Spleen (tissue), 13 donors: ENCODE measurements around the gene USP51. TPM values are rescaled to one million over a fixed set of nuclear protein-coding genes. Genes with fewer than 3 reads are reported as not detected.

Source experiments
- DNase-seq: peaks from one replicate; pipeline ENCODE4 v3.0.0-alpha.2; 2020
- H3K27ac ChIP-seq, 8 donors: fragments of 200-600 bp; sonication (generic) in 7 of 8; 1 replicate in 4 of 8; 2 replicates in 4 of 8; pipeline versions ENCODE4 v1.5.0 to v1.8.0; 2016 to 2021; ENCODE audit warnings: inconsistent platforms in 4 of 8, mild to moderate bottlenecking in 4 of 8, moderate library complexity in 1 of 8
- H3K27me3 ChIP-seq, 7 donors: fragments of 200-600 bp; sonication (generic) in 6 of 7; replicated peaks in 1 of 7; 1 replicate in 4 of 7; 2 replicates in 3 of 7; pipeline versions ENCODE4 v1.5.0 to v1.8.0; 2016 to 2021; ENCODE audit warnings: inconsistent platforms in 3 of 7, mild to moderate bottlenecking in 1 of 7
- H3K36me3 ChIP-seq, 6 donors: fragments of 200-600 bp; sonication (generic) in 5 of 6; 1 replicate in 4 of 6; 2 replicates in 2 of 6; pipeline versions ENCODE4 v1.5.0 to v1.8.0; 2016 to 2021; ENCODE audit warnings: inconsistent platforms in 2 of 6
- H3K4me1 ChIP-seq, 6 donors: fragments of 200-600 bp; sonication (generic) in 5 of 6; 1 replicate in 3 of 6; 2 replicates in 3 of 6; pipeline versions ENCODE4 v1.5.0 to v1.8.0; 2016 to 2021; ENCODE audit warnings: inconsistent platforms in 3 of 6
- H3K4me3 ChIP-seq, 8 donors: fragments of 200-600 bp; sonication (generic) in 7 of 8; 1 replicate in 4 of 8; 2 replicates in 4 of 8; pipeline versions ENCODE4 v1.5.0 to v1.8.0; 2016 to 2021; ENCODE audit warnings: inconsistent platforms in 4 of 8, mild to moderate bottlenecking in 4 of 8, moderate library complexity in 2 of 8
- H3K9me3 ChIP-seq, 8 donors: fragments of 200-600 bp; sonication (generic) in 7 of 8; 1 replicate in 4 of 8; 2 replicates in 4 of 8; pipeline versions ENCODE4 v1.5.0 to v1.8.0; 2016 to 2021; ENCODE audit warnings: inconsistent platforms in 4 of 8
- POLR2A ChIP-seq, 3 donors: fragments of 450-650 bp; IDR thresholded peaks; one replicate each; pipeline ENCODE4 v1.5.1; 2017; ENCODE audit warnings: antibody characterized with exemption in 3 of 3, mild to moderate bottlenecking in 1 of 3
- POLR2AphosphoS5 ChIP-seq, 3 donors: sonication (generic); formaldehyde crosslinking; IDR thresholded peaks; one replicate each; pipeline ENCODE4 v1.5.1; 2017; ENCODE audit warnings: antibody characterized with exemption in 3 of 3
- WGBS, 5 donors: extraction: QIAGEN DNeasy Blood & Tissue Kit in 3 of 5; methylation state at CpG; one replicate each; pipeline versions ENCODE4 v1.1.5 to v1.1.7; 2013 to 2018; 5-methylcytosine and 5-hydroxymethylcytosine counted together
- intact Hi-C: fragments of 100-400 bp; cut with DNase I; formaldehyde crosslinking; loops from one replicate; pipeline ENCODE4 v1.15.0; 2023; ENCODE audit warnings: low total_unique reads
- long read RNA-seq, 2 donors: transcript quantifications; one replicate each; lab custom pipeline, GENCODE V29; 2026
- polyA plus RNA-seq, 3 donors: library from polyadenylated mRNA; stranded (reverse); fragments of 200-250 nt; gene quantifications; one replicate each; pipeline ENCODE4 v1.2.1, GENCODE V29; 2013
- total RNA-seq, 7 donors: library from RNA; depleted of rRNA in 3 of 7; stranded (reverse); fragments of >200 nt in 3 of 7; fragmentation: NEBNext Ultra II Directional in 4 of 7; extraction: Animal tissue kit (Norgen Biotek cat#: 25700) in 4 of 7; gene quantifications; one replicate each; pipeline versions ENCODE4 v1.1.0 to v1.2.1, GENCODE V29; 2016 to 2021
- TF ChIP-seq, protein P1 (sequence below), 11 experiments: fragments of 200-600 bp in 7 of 11; fragments of 450-650 bp in 4 of 11; sonication (generic) in 4 of 11; IDR thresholded peaks in 8 of 11; conservative IDR thresholded peaks in 3 of 11; 1 replicate in 7 of 11; 2 replicates in 4 of 11; pipeline versions ENCODE4 v1.4.0 to v1.8.0; 2016 to 2021; ENCODE audit warnings: antibody characterized with exemption in 11 of 11, inconsistent platforms in 4 of 11, mild to moderate bottlenecking in 1 of 11
- donor health status: healthy with polysubstance abuse.
- donor health status: DM: no; HTN: no; CAD: no; lungs with moderate emphysema.
- donor health status: DM: no; HTN: no; CAD: no.
- donor health status: Bipolar disorder and iron deficiency.
- donor health status: healthy.
- donor health status: DM: no; HTN: no; CAD: no.
- donor health status: DM: yes; HTN: yes; CAD: no.

USP51 gene
- total RNA-seq (1 to 10 TPM; 2.3 to 5.0 (median 2.5) TPM), polyA plus RNA-seq (under 1 TPM; 0.46 to 0.70 (median 0.48) TPM)
- long read RNA-seq, donor 1: 0 reads
- long read RNA-seq, donor 2: 0 reads

DNA sequence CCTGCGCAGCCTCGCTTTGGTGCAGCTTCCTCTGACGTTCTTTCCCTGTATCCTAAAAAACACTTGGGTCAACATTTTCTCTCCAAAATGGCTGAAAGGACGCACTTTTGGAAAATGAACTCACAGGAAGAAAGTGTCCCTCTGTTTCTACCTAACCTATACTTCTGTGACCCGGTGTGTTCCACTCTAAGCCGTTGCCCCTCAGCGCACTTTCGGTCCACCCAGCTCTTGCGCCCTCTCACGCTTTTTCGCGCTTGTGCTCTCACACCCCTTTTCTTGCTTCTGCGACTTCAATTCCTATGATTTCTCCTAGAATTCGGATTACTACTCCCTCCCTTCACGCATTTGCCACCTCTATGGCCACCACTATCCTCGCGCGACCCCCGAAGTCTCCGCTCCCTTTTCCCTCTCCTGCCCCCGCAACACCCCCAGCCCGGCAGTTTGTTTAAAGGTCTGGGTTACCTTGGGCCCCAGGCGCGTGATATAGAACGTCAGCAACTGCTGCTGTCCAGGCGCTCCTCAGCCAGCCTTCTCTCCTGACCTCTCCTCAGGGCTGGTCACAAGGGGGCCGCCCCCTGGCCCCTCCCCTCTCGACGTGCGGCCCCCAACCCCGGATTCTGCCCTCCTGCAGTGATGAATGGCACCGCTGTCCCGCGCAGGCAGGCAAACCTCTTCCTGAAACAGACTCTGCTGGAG is at the start of gene USP51:
TSS of gene USP51 (minus strand) at position 535 of the 696 bp plus-strand sequence. CDS start 909 bp downstream, outside the sequence.
- peak within 1 kb of the TSS; percentile 72 to 92 (median 90) for H3K27ac ChIP-seq
- H3K4me1 ChIP-seq: peaks cover 0 to 18% (median 7%) of the 10 kb centered on the region in 6 donors
- no peaks in the 10 kb centered on the region for H3K36me3 ChIP-seq
- peak in 2 of 3 donors; percentile 36 for TF ChIP-seq POLR2AphosphoS5 (IDR thresholded peaks at IDR 0.05)
- TF ChIP-seq, protein P1, sequence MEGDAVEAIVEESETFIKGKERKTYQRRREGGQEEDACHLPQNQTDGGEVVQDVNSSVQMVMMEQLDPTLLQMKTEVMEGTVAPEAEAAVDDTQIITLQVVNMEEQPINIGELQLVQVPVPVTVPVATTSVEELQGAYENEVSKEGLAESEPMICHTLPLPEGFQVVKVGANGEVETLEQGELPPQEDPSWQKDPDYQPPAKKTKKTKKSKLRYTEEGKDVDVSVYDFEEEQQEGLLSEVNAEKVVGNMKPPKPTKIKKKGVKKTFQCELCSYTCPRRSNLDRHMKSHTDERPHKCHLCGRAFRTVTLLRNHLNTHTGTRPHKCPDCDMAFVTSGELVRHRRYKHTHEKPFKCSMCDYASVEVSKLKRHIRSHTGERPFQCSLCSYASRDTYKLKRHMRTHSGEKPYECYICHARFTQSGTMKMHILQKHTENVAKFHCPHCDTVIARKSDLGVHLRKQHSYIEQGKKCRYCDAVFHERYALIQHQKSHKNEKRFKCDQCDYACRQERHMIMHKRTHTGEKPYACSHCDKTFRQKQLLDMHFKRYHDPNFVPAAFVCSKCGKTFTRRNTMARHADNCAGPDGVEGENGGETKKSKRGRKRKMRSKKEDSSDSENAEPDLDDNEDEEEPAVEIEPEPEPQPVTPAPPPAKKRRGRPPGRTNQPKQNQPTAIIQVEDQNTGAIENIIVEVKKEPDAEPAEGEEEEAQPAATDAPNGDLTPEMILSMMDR (IDR thresholded peaks at IDR 0.05 in 8 of 11, conservative IDR thresholded peaks at IDR 0.05 in 3 of 11): peak in 1 of 11 experiments; percentile 20
- no peak for TF ChIP-seq POLR2A (IDR thresholded peaks at IDR 0.05)
- DNase-seq: peak; percentile 82
- 0 to 38% (median 0%) methylated on average over 22 to 34 of the region's 34 CpGs for WGBS, 5 donors
- intact Hi-C loops: no loop called here
- H3K4me3 ChIP-seq: peak within 1 kb of the TSS; percentile 49 to 84 (median 64)
- no peaks in the 10 kb centered on the region for H3K9me3 ChIP-seq
- no peaks in the 10 kb centered on the region for H3K27me3 ChIP-seq

DNA sequence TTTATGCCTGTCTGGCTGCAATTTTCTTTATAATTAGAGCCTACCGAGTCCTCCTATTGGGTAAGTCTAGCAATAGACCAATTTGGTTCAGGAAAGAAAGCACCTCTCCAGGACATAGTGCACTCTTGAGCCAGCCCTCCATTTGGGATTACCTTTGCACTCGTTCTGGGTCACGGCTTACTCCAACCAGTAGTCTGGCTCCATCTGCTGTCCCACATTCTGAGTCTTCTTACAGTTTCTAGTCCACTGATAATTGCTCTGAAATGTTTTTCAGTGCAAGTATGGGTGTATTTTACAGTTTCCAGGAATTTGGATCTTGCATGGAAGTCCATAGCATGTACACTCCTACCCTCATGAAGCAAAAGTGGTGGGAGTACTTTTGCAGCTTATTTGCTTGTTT is 34.8 kb upstream of the USP51 start:
- no peak for TF ChIP-seq POLR2AphosphoS5 (IDR thresholded peaks at IDR 0.05)
- TF ChIP-seq, protein P1 (IDR thresholded peaks at IDR 0.05 in 8 of 11, conservative IDR thresholded peaks at IDR 0.05 in 3 of 11): no peak
- no peak for TF ChIP-seq POLR2A (IDR thresholded peaks at IDR 0.05)
- H3K36me3 ChIP-seq: no peaks in the 10 kb centered on the region
- no peak overlapping the region for H3K4me3 ChIP-seq
- H3K27me3 ChIP-seq: no peaks in the 10 kb centered on the region
- no peak overlapping the region for H3K27ac ChIP-seq
- H3K4me1 ChIP-seq: no peaks in the 10 kb centered on the region
- DNase-seq: no peak
- 58 to 72% (median 70%) methylated on average over 3 of the region's 3 CpGs for WGBS, 5 donors
- intact Hi-C loops: no loop called here
- H3K9me3 ChIP-seq: no peaks in the 10 kb centered on the region

DNA sequence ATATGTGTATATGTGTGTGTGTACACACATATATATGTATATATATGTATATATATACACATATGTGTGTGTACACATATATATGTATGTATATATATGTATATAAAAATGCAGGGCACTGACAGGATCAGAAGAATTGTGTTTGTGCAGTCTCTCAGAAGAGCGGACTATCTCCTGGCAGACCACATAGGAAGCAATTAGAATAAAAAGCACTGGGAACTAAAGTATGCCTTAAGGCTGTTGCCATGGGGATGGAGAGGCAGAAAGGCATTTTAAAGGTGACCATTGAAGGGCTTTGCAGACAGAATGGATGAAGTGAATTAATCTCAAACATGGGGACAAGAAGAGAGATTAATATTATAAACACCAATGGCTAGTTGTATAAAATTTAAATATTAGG is 33.7 kb upstream of the USP51 start:
- no peak overlapping the region for H3K27ac ChIP-seq

More for the DNA sequence above, 33.7 kb upstream of the USP51 start:
- H3K27me3 ChIP-seq: no peaks in the 10 kb centered on the region
- intact Hi-C loops: no loop called here
- H3K4me3 ChIP-seq: no peak overlapping the region
- WGBS, 5 donors: 59 to 89% (median 77%) methylated on average over 1 of the region's 1 CpG
- H3K4me1 ChIP-seq: no peaks in the 10 kb centered on the region
- no peaks in the 10 kb centered on the region for H3K9me3 ChIP-seq
- DNase-seq: no peak
- H3K36me3 ChIP-seq: no peaks in the 10 kb centered on the region
- TF ChIP-seq, protein P1 (IDR thresholded peaks at IDR 0.05 in 8 of 11, conservative IDR thresholded peaks at IDR 0.05 in 3 of 11): no peak
- no peak for TF ChIP-seq POLR2A (IDR thresholded peaks at IDR 0.05)
- no peak for TF ChIP-seq POLR2AphosphoS5 (IDR thresholded peaks at IDR 0.05)
